Fibroblast of pulmonary artery (primary cell): ENCODE results near the gene VIM.

Source experiments
- DNase-seq: peaks from one replicate; pipeline ENCODE4 v3.0.0-alpha.2; 2010; ENCODE audit warnings: low read depth
- H3K4me3 ChIP-seq: replicated peaks from 2 replicates; pipeline ENCODE4 v1.5.1; 2011; ENCODE audit warnings: low read depth, mild to moderate bottlenecking, control low read depth, low read length, moderate library complexity
- TF ChIP-seq, protein P1 (sequence below): IDR thresholded peaks from 2 replicates; pipeline ENCODE4 v1.5.1; 2011; ENCODE audit warnings: mild to moderate bottlenecking, control low read depth, low read length, inconsistent platforms; ENCODE audit errors: missing control alignments

Gene VIM

DNA sequence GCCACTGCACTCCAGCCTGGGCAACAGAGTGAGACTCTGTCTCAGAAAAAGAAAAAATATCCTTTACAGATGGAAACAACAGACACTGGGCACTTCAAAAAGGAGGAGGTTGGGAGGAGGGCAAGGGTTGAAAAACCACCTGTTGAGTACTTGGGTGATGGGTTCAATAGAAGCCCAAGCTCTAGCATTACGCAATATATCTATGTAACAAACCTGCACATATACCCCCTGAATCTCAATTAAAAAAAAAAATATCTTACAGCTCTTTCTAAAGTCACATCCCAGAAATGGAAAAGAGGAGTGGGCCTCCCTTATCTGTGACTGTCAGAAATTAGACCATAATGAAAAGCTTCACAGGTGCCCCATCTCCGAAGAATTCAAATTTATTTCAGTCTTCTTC lies 12.1 kb downstream of the VIM start:
- no peak overlapping the region for H3K4me3 ChIP-seq
- TF ChIP-seq, protein P1, sequence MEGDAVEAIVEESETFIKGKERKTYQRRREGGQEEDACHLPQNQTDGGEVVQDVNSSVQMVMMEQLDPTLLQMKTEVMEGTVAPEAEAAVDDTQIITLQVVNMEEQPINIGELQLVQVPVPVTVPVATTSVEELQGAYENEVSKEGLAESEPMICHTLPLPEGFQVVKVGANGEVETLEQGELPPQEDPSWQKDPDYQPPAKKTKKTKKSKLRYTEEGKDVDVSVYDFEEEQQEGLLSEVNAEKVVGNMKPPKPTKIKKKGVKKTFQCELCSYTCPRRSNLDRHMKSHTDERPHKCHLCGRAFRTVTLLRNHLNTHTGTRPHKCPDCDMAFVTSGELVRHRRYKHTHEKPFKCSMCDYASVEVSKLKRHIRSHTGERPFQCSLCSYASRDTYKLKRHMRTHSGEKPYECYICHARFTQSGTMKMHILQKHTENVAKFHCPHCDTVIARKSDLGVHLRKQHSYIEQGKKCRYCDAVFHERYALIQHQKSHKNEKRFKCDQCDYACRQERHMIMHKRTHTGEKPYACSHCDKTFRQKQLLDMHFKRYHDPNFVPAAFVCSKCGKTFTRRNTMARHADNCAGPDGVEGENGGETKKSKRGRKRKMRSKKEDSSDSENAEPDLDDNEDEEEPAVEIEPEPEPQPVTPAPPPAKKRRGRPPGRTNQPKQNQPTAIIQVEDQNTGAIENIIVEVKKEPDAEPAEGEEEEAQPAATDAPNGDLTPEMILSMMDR, result no peak
- no peak for DNase-seq

DNA sequence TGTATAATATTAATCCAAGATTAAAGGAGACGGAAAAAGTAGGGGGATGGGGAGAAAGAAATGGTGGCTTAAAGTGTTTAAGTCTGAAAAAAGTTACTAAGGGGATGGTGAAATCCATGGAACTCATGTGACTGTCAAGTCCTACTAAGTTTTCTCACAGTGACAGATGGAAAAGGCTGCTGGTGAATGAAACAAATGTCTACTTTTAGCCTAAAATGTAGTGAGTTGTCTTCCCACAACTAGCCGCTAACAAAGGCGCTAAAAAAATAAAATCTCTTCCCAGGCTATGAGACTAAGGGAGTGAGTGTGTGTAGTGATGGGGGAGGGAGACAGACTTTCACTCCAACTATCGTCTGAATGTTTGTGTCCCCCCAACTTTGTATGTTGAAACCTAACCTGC lies 12.6 kb downstream of the VIM start:
- H3K4me3 ChIP-seq, result no peak overlapping the region
- TF ChIP-seq, protein P1, result no peak
- DNase-seq, result no peak

DNA sequence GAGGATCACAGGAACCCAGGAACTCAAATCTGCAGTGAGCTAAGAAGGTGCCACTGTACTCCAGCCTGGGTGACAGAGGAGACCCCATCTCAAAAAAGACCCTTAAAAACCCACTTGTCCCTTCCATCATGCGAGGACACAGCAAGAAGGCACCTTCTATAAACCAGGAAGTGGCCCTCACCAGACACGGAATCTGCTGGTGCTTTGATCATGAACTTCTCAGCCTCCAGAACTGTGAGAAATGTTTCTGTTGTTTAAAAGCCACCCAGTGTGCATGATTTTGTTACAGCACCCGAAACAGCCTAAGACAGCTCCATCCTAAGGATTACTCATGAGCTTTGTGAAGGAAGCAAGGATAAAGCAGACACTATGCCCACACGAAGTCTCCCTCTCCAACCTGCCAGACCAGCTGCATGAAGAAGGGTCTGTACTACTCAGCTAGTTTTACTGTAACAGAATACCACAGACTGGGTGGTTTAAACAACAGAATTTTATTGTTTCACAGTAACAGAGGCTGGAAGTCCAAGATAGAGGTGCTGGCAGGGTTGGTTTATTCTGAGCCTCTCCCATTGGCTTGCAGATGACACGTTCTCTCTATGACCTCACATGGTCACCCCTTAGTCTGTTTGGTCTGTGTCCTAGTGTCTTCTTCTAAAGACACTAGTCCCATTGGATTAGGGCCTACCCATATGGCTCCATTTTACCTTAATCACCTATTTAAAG lies 13.7 kb downstream of the VIM start:
- TF ChIP-seq, protein P1, result no peak
- DNase-seq, result no peak
- no peak overlapping the region for H3K4me3 ChIP-seq

DNA sequence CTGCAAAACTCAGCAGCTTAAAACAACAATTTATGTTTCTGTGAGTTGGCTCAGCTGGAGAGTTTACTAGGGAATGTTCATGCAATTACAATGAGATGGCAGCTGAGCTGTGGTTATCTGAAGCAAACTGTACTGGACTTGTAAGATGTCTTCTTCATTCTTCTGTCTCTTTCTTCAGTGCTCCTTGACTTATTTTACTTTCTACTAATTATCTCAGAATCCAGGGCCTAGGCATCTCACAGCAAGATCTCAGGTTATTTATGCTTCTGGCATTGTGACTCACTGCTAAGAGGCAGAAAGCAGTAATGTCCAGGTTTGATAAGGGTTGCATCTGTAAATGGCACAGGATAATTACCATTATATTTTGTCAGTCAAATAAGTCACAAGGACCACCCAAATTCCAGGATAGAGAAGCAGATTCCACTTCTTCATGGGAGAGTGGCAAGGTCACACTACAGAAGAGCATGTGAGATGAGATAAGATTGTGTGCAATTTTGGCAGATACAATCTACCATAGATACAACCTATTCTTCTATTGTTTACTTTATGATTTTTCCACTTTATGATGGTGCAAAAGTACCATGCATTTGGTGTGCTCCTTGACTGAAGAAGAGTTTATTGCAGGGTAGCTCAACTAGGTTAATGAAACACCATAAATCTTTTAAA lies 16.8 kb downstream of the VIM start:
- DNase-seq, result no peak
- TF ChIP-seq, protein P1, result no peak
- no peak overlapping the region for H3K4me3 ChIP-seq

DNA sequence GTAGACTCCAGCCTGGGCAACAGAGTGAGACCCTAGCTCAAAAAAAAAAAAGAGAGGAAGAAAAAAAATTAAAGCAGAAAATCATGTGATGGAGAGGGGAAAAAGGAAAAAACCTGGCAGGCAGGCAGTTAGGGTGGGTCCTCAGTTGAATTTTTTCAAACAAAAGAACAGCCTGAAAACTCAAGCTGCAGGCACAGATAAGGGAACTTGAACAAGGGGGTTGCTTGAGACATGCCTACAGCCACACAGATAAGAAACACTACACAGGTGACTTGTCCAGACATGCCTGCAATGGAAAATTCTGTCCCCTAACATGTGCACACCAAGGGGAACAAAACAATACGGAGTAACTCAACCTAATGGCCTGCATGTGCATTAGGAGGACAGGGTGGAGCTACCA lies 19.2 kb downstream of the VIM start:
- no peak overlapping the region for H3K4me3 ChIP-seq
- TF ChIP-seq, protein P1, result no peak
- DNase-seq, result no peak

DNA sequence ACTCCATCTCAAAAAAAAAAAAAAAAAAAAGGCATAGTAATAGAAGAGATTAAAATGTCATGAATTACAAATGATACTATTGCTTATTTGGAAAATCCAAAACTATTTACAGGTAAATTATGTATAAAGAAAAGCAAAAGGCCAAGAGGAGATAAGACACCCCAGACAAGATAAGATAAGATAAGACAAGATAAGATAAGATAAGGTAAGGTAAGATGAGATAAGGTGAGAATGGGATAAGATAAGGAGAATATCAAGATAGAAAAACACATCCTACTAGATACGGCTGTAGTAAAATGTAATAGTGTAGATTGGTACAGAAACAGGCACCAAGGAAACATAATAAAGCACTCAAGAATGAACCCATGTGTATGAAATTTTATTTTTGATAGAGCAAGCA lies 20.9 kb downstream of the VIM start:
- no peak for DNase-seq
- H3K4me3 ChIP-seq, result no peak overlapping the region
- TF ChIP-seq, protein P1, result no peak
